Inflammatory macrophage (primary cell): Measurements from ENCODE around the gene FOXC1.

Experiments used
- DNase-seq, 2 donors: peaks; one replicate each; pipeline ENCODE4 v3.0.0-alpha.2; 2020 to 2022

The FOXC1 gene

GRCh38 chr6:1600063-1600763 lies 9.5 kb upstream of the FOXC1 start:
- DNase-seq: no peak

GRCh38 chr6:1600764-1601157 lies 9.0 kb upstream of the FOXC1 start:
- DNase-seq: no peak

- no peak for DNase-seq
Measured at GRCh38 chr6:1601158-1602048, 8.3 kb upstream of the FOXC1 start.

GRCh38 chr6:1602049-1602713 lies 7.5 kb upstream of the FOXC1 start:
- DNase-seq: no peak

- no peak for DNase-seq
Measured at GRCh38 chr6:1603708-1604107, 6.0 kb upstream of the FOXC1 start.

GRCh38 chr6:1604158-1605003 lies 5.3 kb upstream of the FOXC1 start:
- peak; percentile 51 to 73 for DNase-seq

GRCh38 chr6:1605004-1605892 lies 4.5 kb upstream of the FOXC1 start:
- DNase-seq: no peak

- no peak for DNase-seq
Measured at GRCh38 chr6:1605893-1606779, 3.6 kb upstream of the FOXC1 start.

GRCh38 chr6:1606780-1607515 lies 2.8 kb upstream of the FOXC1 start:
- DNase-seq: no peak

GRCh38 chr6:1607516-1608221 lies 2.0 kb upstream of the FOXC1 start:
- no peak for DNase-seq

- DNase-seq: no peak
Measured at GRCh38 chr6:1608222-1609040, 1.3 kb upstream of the FOXC1 start.

GRCh38 chr6:1609041-1609647 lies 571 bp upstream of the FOXC1 start:
- DNase-seq: no peak

GRCh38 chr6:1610497-1611321 lies 994 bp downstream of the FOXC1 start:
- peak in 1 of 2 donors; percentile 24 for DNase-seq

GRCh38 chr6:1611322-1611571 lies 1.5 kb downstream of the FOXC1 start:
- no peak for DNase-seq

- DNase-seq: no peak
Measured at GRCh38 chr6:1611572-1612298, 2.0 kb downstream of the FOXC1 start.

- DNase-seq: no peak
Measured at GRCh38 chr6:1612299-1612973, 2.7 kb downstream of the FOXC1 start.
